D721Med (cell line): ENCODE data around the gene MAST4.

Source experiments
- DNase-seq: peaks from one replicate; pipeline ENCODE4 v3.0.0; 2011; ENCODE audit warnings: low spot score; ENCODE audit not compliant: insufficient read length
- FAIRE-seq: peaks from 2 replicates; lab custom pipeline; 2011; peaks lifted over from hg19 to GRCh38; lab: Jason Lieb, UNC
- CTCF ChIP-seq: IDR thresholded peaks from 2 replicates; pipeline ENCODE4 v1.5.1; 2012; ENCODE audit warnings: mild to moderate bottlenecking, control low read depth; ENCODE audit not compliant: insufficient read depth; ENCODE audit errors: missing control alignments

MAST4 gene

DNA sequence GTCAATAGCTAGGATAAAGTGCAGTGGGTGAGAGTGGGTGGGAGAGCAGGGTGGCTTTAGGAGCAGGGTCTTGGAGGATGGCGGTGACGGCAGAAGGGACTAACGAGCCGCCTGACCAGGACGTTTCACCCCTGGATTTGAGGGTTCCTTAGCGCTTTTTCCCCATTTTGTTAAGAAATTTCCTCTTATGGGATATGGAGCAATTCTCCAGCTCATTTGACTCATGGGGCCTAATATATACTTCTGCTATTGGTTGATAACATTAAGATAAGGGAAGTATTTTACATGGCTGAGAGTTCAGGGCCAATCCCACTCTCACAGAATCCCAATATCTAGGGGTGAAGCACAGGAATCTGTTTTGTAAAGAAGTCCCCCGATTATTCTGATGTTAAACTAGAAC, 582.8 kb downstream of the MAST4 start:
- DNase-seq (no peak), FAIRE-seq (no peak)
- no peak for TF ChIP-seq CTCF

- TF ChIP-seq CTCF, result no peak
- DNase-seq, result no peak
- FAIRE-seq, result no peak
Observed at GRCh38 chr5:67179697-67180361, 583.6 kb downstream of the MAST4 start.

DNA sequence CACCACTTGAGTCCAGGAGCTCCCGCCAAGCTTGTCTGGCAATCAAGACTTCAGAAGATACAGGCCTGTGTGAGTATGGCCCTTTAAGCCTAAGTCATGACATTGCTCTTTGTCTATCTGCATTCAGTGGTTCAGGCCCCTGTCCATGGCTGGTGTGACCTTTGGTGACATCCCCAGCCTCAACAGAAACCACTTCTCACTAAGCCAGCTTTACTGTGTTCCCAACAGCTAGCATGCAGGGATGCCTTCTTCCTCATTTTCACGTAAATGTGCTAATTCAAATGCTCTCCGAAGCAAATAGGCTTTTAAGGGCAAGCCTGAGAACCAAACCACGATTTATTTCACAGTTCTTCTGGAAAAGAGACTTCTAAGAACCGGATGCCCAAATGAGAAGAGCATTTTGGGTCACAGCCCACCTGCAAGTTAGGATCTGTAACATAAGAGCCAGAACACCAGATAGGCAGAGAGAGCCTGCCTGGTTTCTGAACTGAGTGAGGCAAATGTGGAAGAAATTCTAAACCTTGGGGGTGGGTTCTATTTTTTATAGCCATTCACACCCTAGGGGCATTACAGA, 585.5 kb downstream of the MAST4 start:
- TF ChIP-seq CTCF, result no peak
- FAIRE-seq (no peak), DNase-seq (no peak)

DNA sequence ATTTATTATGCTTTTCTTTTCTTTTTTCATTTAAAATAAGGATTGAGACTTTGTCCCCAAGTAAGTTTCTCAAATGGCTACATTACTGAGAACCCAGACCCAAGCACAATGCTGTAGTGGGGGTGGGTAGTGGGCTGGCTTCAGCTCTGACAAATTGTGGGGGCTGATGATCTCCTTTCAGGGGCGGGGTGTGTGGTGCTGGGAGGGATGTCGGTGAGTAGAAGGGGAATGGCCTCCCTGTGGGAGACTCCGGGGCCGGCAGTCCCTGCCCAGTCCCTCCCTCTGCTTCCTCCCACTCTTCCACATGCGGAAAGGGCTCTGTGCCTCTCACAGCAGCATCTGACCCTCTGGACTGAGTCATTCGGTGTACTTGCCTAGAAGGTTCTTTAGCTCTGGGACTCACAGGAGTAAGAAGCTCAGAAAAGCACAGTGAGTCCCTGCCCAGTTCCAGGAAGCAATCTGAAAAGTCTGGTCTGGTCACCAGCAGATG, 586.2 kb downstream of the MAST4 start:
- no peak for TF ChIP-seq CTCF
- DNase-seq (no peak), FAIRE-seq (no peak)

- TF ChIP-seq CTCF, result no peak
- DNase-seq (no peak), FAIRE-seq (no peak)
Observed at GRCh38 chr5:67183859-67184258, 587.7 kb downstream of the MAST4 start.

DNA sequence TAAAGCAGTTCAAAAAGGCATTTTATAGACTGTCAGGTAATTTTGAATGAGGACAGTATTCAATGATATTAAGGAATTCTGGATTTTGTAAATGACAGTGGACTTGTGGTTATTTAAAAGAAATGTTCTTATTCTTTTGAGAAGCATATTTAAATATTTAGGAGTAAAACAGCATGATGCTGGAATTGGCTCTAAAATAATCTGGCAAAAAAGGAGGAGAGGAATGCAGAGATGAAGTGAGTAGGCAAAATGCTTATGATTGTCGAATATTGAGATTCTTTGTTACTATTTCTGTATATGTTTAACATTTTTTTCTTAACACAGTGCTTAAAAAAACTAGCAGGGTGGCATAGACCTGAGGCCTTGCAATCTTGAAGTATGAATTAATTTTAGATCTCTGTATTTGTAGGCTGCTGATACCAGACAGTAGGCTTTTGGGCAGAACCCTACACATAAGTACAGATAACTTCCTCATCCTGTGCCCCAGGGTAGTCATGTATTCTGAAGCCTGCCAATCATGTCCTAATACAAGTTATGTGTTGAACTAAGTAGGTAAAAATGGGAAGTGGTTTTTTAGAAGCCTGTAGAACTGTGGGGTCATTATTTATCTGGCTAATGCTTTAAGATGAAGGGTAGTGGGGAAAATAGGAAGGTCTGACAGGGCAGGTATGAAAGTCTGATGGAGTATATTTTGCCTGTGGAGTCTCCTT, 591.0 kb downstream of the MAST4 start:
- FAIRE-seq (no peak), DNase-seq (no peak)
- TF ChIP-seq CTCF, result no peak
